GM23338 (cell line): ENCODE results near the gene SMIM15. TPM values are rescaled to one million over a fixed set of nuclear protein-coding genes. Genes with fewer than 3 reads are reported as not detected.

ENCODE experiments used
- ATAC-seq: fragments of 200-7000 bp; cut with Tn5 transposase; 3 replicates; pipeline ENCODE4 v1.9.1; 2020
- DNase-seq: peaks from one replicate; pipeline ENCODE4 v3.0.0-alpha.2; 2015; ENCODE audit warnings: low spot score
- H2AFZ ChIP-seq: fragments of 200-600 bp; sonication (generic); 2 replicates; pipeline ENCODE4 v1.8.0; 2016; ENCODE audit warnings: antibody characterized with exemption, mild to moderate bottlenecking, moderate library complexity
- H3F3A ChIP-seq: fragments of 200-600 bp; sonication (generic); replicated peaks from 2 replicates; pipeline ENCODE4 v1.8.0; 2017; ENCODE audit warnings: antibody characterized with exemption, mixed run types, low read depth
- H3K27ac ChIP-seq: fragments of 200-600 bp; sonication (generic); 2 replicates; pipeline ENCODE4 v1.6.1; 2016; ENCODE audit warnings: low read depth
- H3K27me3 ChIP-seq: fragments of 200-600 bp; sonication (generic); 2 replicates; pipeline ENCODE4 v1.8.0; 2016; ENCODE audit warnings: mild to moderate bottlenecking, mixed run types, moderate library complexity; ENCODE audit not compliant: insufficient read depth
- H3K36me3 ChIP-seq: fragments of 200-600 bp; sonication (generic); 2 replicates; pipeline ENCODE4 v1.8.0; 2016; ENCODE audit warnings: mild to moderate bottlenecking; ENCODE audit not compliant: insufficient read depth
- H3K4me1 ChIP-seq: fragments of 200-600 bp; sonication (generic); 2 replicates; pipeline ENCODE4 v1.8.0; 2016; ENCODE audit warnings: mild to moderate bottlenecking, moderate library complexity; ENCODE audit not compliant: insufficient read depth
- H3K4me2 ChIP-seq: fragments of 200-600 bp; sonication (generic); 2 replicates; pipeline ENCODE4 v1.7.1; 2017; ENCODE audit warnings: mixed run types
- H3K4me3 ChIP-seq: fragments of 200-600 bp; sonication (generic); 2 replicates; pipeline ENCODE4 v1.6.1; 2016; ENCODE audit warnings: mixed run types
- H3K79me2 ChIP-seq: fragments of 200-600 bp; sonication (generic); replicated peaks from 2 replicates; pipeline ENCODE4 v1.8.0; 2017; ENCODE audit warnings: mild to moderate bottlenecking; ENCODE audit not compliant: insufficient read depth
- H3K9me2 ChIP-seq: fragments of 200-600 bp; sonication (generic); 2 replicates; pipeline ENCODE4 v1.8.0; 2017; ENCODE audit not compliant: insufficient read depth
- H4K20me1 ChIP-seq: fragments of 200-600 bp; sonication (generic); replicated peaks from 2 replicates; pipeline ENCODE4 v1.8.0; 2017; ENCODE audit warnings: mild to moderate bottlenecking; ENCODE audit not compliant: insufficient read depth
- H3K27ac Mint-ChIP-seq: 2 replicates; pipeline ENCODE4 v1.8.0; 2020; ENCODE audit warnings: inconsistent platforms, mild to moderate bottlenecking, moderate library complexity, mixed read lengths
- H3K27me3 Mint-ChIP-seq: 3 replicates; pipeline ENCODE4 v1.8.0; 2022; ENCODE audit warnings: low read depth, mild to moderate bottlenecking, moderate library complexity, mixed read lengths, inconsistent platforms; ENCODE audit not compliant: insufficient read depth, poor library complexity
- H3K36me3 Mint-ChIP-seq: 3 replicates; pipeline ENCODE4 v1.8.0; 2021; ENCODE audit warnings: low read depth, mild to moderate bottlenecking, inconsistent platforms, moderate library complexity, mixed read lengths
- H3K4me1 Mint-ChIP-seq: 3 replicates; pipeline ENCODE4 v1.8.0; 2020; ENCODE audit warnings: mild to moderate bottlenecking, inconsistent platforms, mixed read lengths
- H3K4me3 Mint-ChIP-seq: 3 replicates; pipeline ENCODE4 v1.8.0; 2021; ENCODE audit warnings: moderate library complexity, mild to moderate bottlenecking, inconsistent platforms, mixed read lengths
- H3K9me3 Mint-ChIP-seq: 3 replicates; pipeline ENCODE4 v1.8.0; 2020; ENCODE audit warnings: moderate library complexity, mild to moderate bottlenecking, inconsistent platforms, mixed read lengths
- CTCF ChIP-seq, 2 experiments: fragments of 200-600 bp in 1 of 2; sonication (generic) in 1 of 2; conservative IDR thresholded peaks; 2 replicates each; pipeline versions ENCODE4 v1.5.1 to v1.6.1; 2016 to 2017; ENCODE audit warnings: antibody characterized with exemption in 2 of 2, low read depth in 2 of 2, mild to moderate bottlenecking in 2 of 2, moderate library complexity in 1 of 2
- EZH2phosphoT487 ChIP-seq: fragments of 200-600 bp; sonication (generic); IDR thresholded peaks from one replicate; pipeline ENCODE4 v1.8.1; 2018; ENCODE audit warnings: antibody characterized with exemption; ENCODE audit not compliant: unreplicated experiment
- JUNB ChIP-seq: IDR thresholded peaks from one replicate; pipeline ENCODE4 v1.6.1; 2016; ENCODE audit warnings: antibody characterized with exemption; ENCODE audit not compliant: unreplicated experiment
- NANOG ChIP-seq: IDR thresholded peaks from 2 replicates; pipeline ENCODE4 v1.6.1; 2016; ENCODE audit warnings: antibody characterized with exemption, borderline replicate concordance
- REST ChIP-seq: IDR thresholded peaks from one replicate; pipeline ENCODE4 v1.6.1; 2018; ENCODE audit warnings: antibody characterized with exemption; ENCODE audit not compliant: unreplicated experiment
- ZNF462 ChIP-seq: fragments of 250-450 bp; sonication (Bioruptor Pico); IDR thresholded peaks from 2 replicates; pipeline ENCODE4 v1.5.0; 2020; ENCODE audit warnings: mild to moderate bottlenecking, moderate library complexity
- polyA plus RNA-seq: library from polyadenylated mRNA; unstranded; fragments of >200 nt; fragmentation: Nextera tagmentation; extraction: Ambion mirVana; gene quantifications from 2 replicates; pipeline ENCODE4 v1.2.1, GENCODE V29; 2016
- total RNA-seq: library from RNA; depleted of rRNA; stranded (reverse); fragments of >200 nt; shearing (Covaris generic); gene quantifications from 2 replicates; pipeline ENCODE4 v1.2.3, GENCODE V29; 2014; rRNA removed

Gene SMIM15
- total and polyA plus RNA-seq, 2 experiments from 2014 or later = 33.4 to 53.9 TPM

- H3K36me3 ChIP-seq = no peaks in the 10 kb centered on the region
- H4K20me1 ChIP-seq = no peaks in the 10 kb centered on the region
- DNase-seq (no peak), ATAC-seq (no peak)
- H3K9me3 Mint-ChIP-seq = peaks cover 4% of the 10 kb centered on the region; the same call in 1 of the 3 replicates
- H3F3A ChIP-seq = no peaks in the 10 kb centered on the region
- H3K27ac Mint-ChIP-seq = no peak overlapping the region
- H2AFZ ChIP-seq = no peak overlapping the region
- H3K4me1 ChIP-seq = no peaks in the 10 kb centered on the region
- no peaks in the 10 kb centered on the region; the same call in 1 of the 2 replicates for H3K9me2 ChIP-seq
- H3K4me3 ChIP-seq = no peak overlapping the region
- H3K27me3 ChIP-seq = no peaks in the 10 kb centered on the region
- no peaks in the 10 kb centered on the region for H3K79me2 ChIP-seq
- no peak overlapping the region for H3K4me2 ChIP-seq
- peaks cover 6% of the 10 kb centered on the region; the same call in 2 of the 3 replicates for H3K36me3 Mint-ChIP-seq
- H3K4me1 Mint-ChIP-seq = no peaks in the 10 kb centered on the region
- H3K27ac ChIP-seq = no peak overlapping the region
- TF ChIP-seq CTCF (conservative IDR thresholded peaks at IDR 0.05; ENCODE audit: low read depth in 2 of 2) (no peak), EZH2phosphoT487 (no peak), JUNB (no peak), ZNF462 (CRISPR knock-in tag) (no peak), REST (no peak), NANOG (no peak)
- H3K4me3 Mint-ChIP-seq = no peak overlapping the region
- no peaks in the 10 kb centered on the region for H3K27me3 Mint-ChIP-seq
Observed at GRCh38 chr5:61114441-61114840, 47.8 kb downstream of the SMIM15 start.

Other genes starting within 250 kb of the SMIM15 start
- 40.0 and 53.9 TPM in 2 replicates for gene ERCC8, start 217.4 kb downstream of the SMIM15 start, total RNA-seq
- 13.5 and 21.6 TPM in 2 replicates for gene ERCC8, start 217.4 kb downstream of the SMIM15 start, polyA plus RNA-seq
- 31.6 and 43.4 TPM in 2 replicates for gene NDUFAF2, start 217.3 kb downstream of the SMIM15 start, total RNA-seq
- gene NDUFAF2, start 217.3 kb downstream of the SMIM15 start, polyA plus RNA-seq = 155 and 180 TPM in 2 replicates
- gene ZSWIM6, start 169.8 kb upstream of the SMIM15 start, total RNA-seq = 6.0 and 6.6 TPM in 2 replicates
- gene ZSWIM6, start 169.8 kb upstream of the SMIM15 start, polyA plus RNA-seq = 3.8 and 3.9 TPM in 2 replicates